K562 treated with DMSO at 1 percent for 4 hours (cell line): ENCODE data around the gene TMEM86A. TPM values are rescaled to one million over a fixed set of nuclear protein-coding genes. Genes with fewer than 3 reads are reported as not detected.

ENCODE experiments used
- total RNA-seq: library from RNA; unstranded; fragments of 300-600 nt; gene quantifications from 2 replicates; pipeline ENCODE4 v1.2.3, GENCODE V29; 2022; ENCODE audit not compliant: insufficient read depth

Gene TMEM86A
- total RNA-seq, result 0.84 and 1.6 TPM in 2 replicates

DNA sequence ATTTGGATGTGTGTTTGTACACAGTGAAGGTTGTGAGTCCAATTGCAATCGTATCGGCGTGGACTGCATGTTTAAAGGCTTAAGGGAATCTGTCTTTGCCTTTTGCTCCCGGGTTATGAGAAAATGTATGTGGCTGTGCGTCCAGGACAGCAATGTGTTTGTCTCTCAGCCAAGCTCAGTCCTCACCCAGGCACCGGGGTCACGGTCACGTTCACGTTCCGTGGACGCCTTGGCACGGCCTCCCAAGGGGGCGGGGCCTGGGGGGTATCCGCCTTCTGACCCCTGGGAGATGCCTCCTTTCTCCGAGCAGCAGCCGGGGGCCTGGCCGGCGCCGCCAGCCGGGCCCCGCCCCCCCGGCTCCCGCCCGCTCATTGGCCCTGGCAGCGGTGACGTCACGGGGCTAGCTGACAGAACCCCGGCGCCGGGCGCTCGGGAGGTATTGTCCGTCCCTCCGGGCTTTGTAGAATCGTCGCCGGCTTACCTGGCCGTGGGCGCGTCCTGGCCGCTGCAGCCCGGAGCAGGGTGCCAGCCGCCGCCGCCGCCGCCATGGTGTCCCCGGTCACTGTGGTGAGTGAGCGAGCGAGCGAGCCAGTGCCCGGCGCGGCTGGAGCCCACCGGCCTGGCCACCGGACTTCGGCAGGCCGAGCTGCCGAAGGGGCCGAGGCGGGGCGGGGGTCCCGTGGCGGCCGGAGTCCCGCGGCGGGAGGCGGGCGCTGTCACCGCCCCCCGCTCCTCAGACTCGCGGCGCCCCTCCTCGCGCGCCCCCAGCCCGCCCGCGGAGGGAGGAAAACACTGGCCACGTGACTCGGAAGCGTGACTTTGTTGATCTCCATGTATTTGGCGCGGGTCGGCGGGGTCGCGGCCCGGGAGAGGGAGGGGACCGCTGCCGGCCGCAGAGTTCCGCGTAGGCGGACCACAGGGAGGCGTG is at the start of gene TMEM86A:
TMEM86A (plus strand) TSS at position 439 of the 928 bp plus-strand sequence; CDS start at position 547, 108 bp downstream.

GRCh38 chr11:18726040-18726439 is 27.5 kb downstream of the TMEM86A start, which contains the start of gene IGSF22:
Gene IGSF22 (minus strand): TSS chr11:18726188. CDS start chr11:18724236, 1,952 bp downstream.

Other genes starting within 250 kb of the TMEM86A start
- gene LDHAL6A, start 242.9 kb upstream of the TMEM86A start, total RNA-seq, result not detected in 2 replicates
- gene TSG101, start 171.8 kb upstream of the TMEM86A start, total RNA-seq, result 56.3 and 67.8 TPM in 2 replicates
- gene UEVLD, start 110.0 kb upstream of the TMEM86A start, total RNA-seq, result 8.2 and 8.7 TPM in 2 replicates
- not detected in 2 replicates for gene MISFA, start 99.0 kb upstream of the TMEM86A start, total RNA-seq
- 11.0 and 16.6 TPM in 2 replicates for gene SPTY2D1, start 64.4 kb upstream of the TMEM86A start, total RNA-seq
- gene IGSF22, start 27.4 kb downstream of the TMEM86A start, total RNA-seq, result not detected in 2 replicates
- not detected in 2 replicates for gene PTPN5, start 93.0 kb downstream of the TMEM86A start, total RNA-seq
- gene MRGPRX1, start 240.6 kb downstream of the TMEM86A start, total RNA-seq, result not detected in 2 replicates